ENCODE measurements around the gene MRPL11.
A peak's percentile ranks its signal among the peaks of the same experiment; 100 is the strongest.

The MRPL11 gene

GRCh38 chr11:66417000-66417399, 21.6 kb downstream of the MRPL11 start:
- Mint-ChIP-seq H3K9me3 (peaks cover 3% of the 10 kb centered on the region), H3K36me3 (ENCODE audit: low read depth) (no peaks in the 10 kb centered on the region), H3K4me3 (no peak overlapping the region), H3K27me3 (ENCODE audit: low read depth, poor library complexity) (peaks cover 65% of the 10 kb centered on the region), H3K27ac (no peak overlapping the region), H3K4me1 (peaks cover 20% of the 10 kb centered on the region)
- no peak for TF ChIP-seq CTCF (IDR thresholded peaks at IDR 0.05)
- no peak for DNase-seq

- Mint-ChIP-seq H3K27ac (no peak overlapping the region), H3K4me1 (peaks cover 27% of the 10 kb centered on the region), H3K36me3 (ENCODE audit: low read depth) (no peaks in the 10 kb centered on the region), H3K4me3 (no peak overlapping the region), H3K27me3 (ENCODE audit: low read depth, poor library complexity) (peaks cover 50% of the 10 kb centered on the region), H3K9me3 (peaks cover 3% of the 10 kb centered on the region)
- no peak for DNase-seq
- TF ChIP-seq CTCF (IDR thresholded peaks at IDR 0.05): no peak
Measured at GRCh38 chr11:66415423-66415822, 23.2 kb downstream of the MRPL11 start.

GRCh38 chr11:66414120-66414934, 24.3 kb downstream of the MRPL11 start:
- Mint-ChIP-seq H3K9me3 (peaks cover 3% of the 10 kb centered on the region), H3K4me1 (peaks cover 24% of the 10 kb centered on the region), H3K27me3 (ENCODE audit: low read depth, poor library complexity) (peaks cover 41% of the 10 kb centered on the region), H3K36me3 (ENCODE audit: low read depth) (no peaks in the 10 kb centered on the region), H3K4me3 (no peak overlapping the region), H3K27ac (no peak overlapping the region)
- no peak for DNase-seq
- TF ChIP-seq CTCF (IDR thresholded peaks at IDR 0.05): no peak

- H3K36me3 Mint-ChIP-seq (ENCODE audit: low read depth): no peaks in the 10 kb centered on the region
- DNase-seq: no peak
- H3K27ac Mint-ChIP-seq: no peak overlapping the region
- TF ChIP-seq CTCF (IDR thresholded peaks at IDR 0.05): no peak
- H3K4me1 Mint-ChIP-seq: peaks cover 13% of the 10 kb centered on the region
- peaks cover 34% of the 10 kb centered on the region for H3K27me3 Mint-ChIP-seq (ENCODE audit: low read depth, poor library complexity)
- no peak overlapping the region for H3K4me3 Mint-ChIP-seq
- no peaks in the 10 kb centered on the region for H3K9me3 Mint-ChIP-seq
Measured at GRCh38 chr11:66413167-66413566, 25.5 kb downstream of the MRPL11 start.

GRCh38 chr11:66412110-66412509, 26.5 kb downstream of the MRPL11 start:
- DNase-seq: no peak
- Mint-ChIP-seq H3K27ac (no peak overlapping the region), H3K36me3 (ENCODE audit: low read depth) (no peaks in the 10 kb centered on the region), H3K4me3 (no peak overlapping the region), H3K9me3 (no peaks in the 10 kb centered on the region), H3K27me3 (ENCODE audit: low read depth, poor library complexity) (peaks cover 33% of the 10 kb centered on the region), H3K4me1 (peaks cover 8% of the 10 kb centered on the region)
- no peak for TF ChIP-seq CTCF (IDR thresholded peaks at IDR 0.05)

- DNase-seq: no peak
- H3K9me3 Mint-ChIP-seq: no peaks in the 10 kb centered on the region
- no peak for TF ChIP-seq CTCF (IDR thresholded peaks at IDR 0.05)
- peaks cover 33% of the 10 kb centered on the region for H3K27me3 Mint-ChIP-seq (ENCODE audit: low read depth, poor library complexity)
- H3K27ac Mint-ChIP-seq: no peak overlapping the region
- H3K4me3 Mint-ChIP-seq: peak overlapping the region; percentile 41
- H3K36me3 Mint-ChIP-seq (ENCODE audit: low read depth): no peaks in the 10 kb centered on the region
- H3K4me1 Mint-ChIP-seq: peaks cover 8% of the 10 kb centered on the region
Measured at GRCh38 chr11:66411323-66411722, 27.3 kb downstream of the MRPL11 start.
